NCI-H2196 treated with DMSO at 0.1 percent for 48 hours (cell line): ENCODE data around the gene HSCB.
"Not testable (repeated sequence)": the region's sequence is repeated elsewhere in the genome, so short reads cannot be mapped to it uniquely, and the experiment has no call there.

Experiments
- DNase-seq: peaks from one replicate; lab custom pipeline; 2025; ENCODE audit not compliant: unreplicated experiment; lab: John Stamatoyannopoulos, UW

The HSCB gene

GRCh38 chr22:28791124-28791523 is 49.3 kb downstream of the HSCB start:
- DNase-seq: no peak

GRCh38 chr22:28791841-28792490 is 50.1 kb downstream of the HSCB start:
- no peak for DNase-seq

GRCh38 chr22:28792491-28793383 is 50.9 kb downstream of the HSCB start:
- no peak for DNase-seq

- DNase-seq: no peak
Observed at GRCh38 chr22:28793976-28794584, 52.2 kb downstream of the HSCB start.

- DNase-seq: no peak
Observed at GRCh38 chr22:28795071-28795693, 53.3 kb downstream of the HSCB start.

GRCh38 chr22:28795932-28796856 is 54.4 kb downstream of the HSCB start:
- no peak for DNase-seq

GRCh38 chr22:28798810-28799605 is 57.2 kb downstream of the HSCB start:
- DNase-seq: no peak

- DNase-seq: no peak
Observed at GRCh38 chr22:28799606-28800307, 57.9 kb downstream of the HSCB start.

- peak; percentile 54 for DNase-seq
Observed at GRCh38 chr22:28800308-28801041, 58.6 kb downstream of the HSCB start, which contains the start of gene XBP1. Gene XBP1 (minus strand): TSS chr22:28800569.

GRCh38 chr22:28801845-28802594 is 60.2 kb downstream of the HSCB start:
- DNase-seq: no peak

- DNase-seq: no peak
Observed at GRCh38 chr22:28802595-28803123, 60.8 kb downstream of the HSCB start.

- DNase-seq: not testable (repeated sequence)
Observed at GRCh38 chr22:28805426-28805825, 63.6 kb downstream of the HSCB start.
